Spinal cord (tissue), 10 donors: ENCODE results near the gene SPRN. TPM values are rescaled to one million over a fixed set of nuclear protein-coding genes. Genes with fewer than 3 reads are reported as not detected.
"Not testable (repeated sequence)": the region's sequence is repeated elsewhere in the genome, so short reads cannot be mapped to it uniquely, and the experiment has no call there.

Source experiments
- DNase-seq, 6 donors: peaks; one replicate each; pipeline versions ENCODE4 v3.0.0 to v3.0.0-alpha.2; 2013 to 2015; ENCODE audit warnings: low spot score in 6 of 6, low read depth in 4 of 6
- H3K27ac ChIP-seq: one replicate; pipeline ENCODE4 v1.5.1; 2013; ENCODE audit warnings: low read depth, low read length, control low read depth
- H3K27me3 ChIP-seq: one replicate; pipeline ENCODE4 v1.6.1; 2013; ENCODE audit warnings: low read length; ENCODE audit not compliant: control insufficient read depth, insufficient read depth
- H3K36me3 ChIP-seq: one replicate; pipeline ENCODE4 v1.6.1; 2013; ENCODE audit warnings: low read length; ENCODE audit not compliant: control insufficient read depth, insufficient read depth
- H3K4me1 ChIP-seq: one replicate; pipeline ENCODE4 v1.6.1; 2013; ENCODE audit warnings: low read length; ENCODE audit not compliant: control insufficient read depth, insufficient read depth
- H3K4me3 ChIP-seq: one replicate; pipeline ENCODE4 v1.5.1; 2013; ENCODE audit warnings: low read depth, low read length, control low read depth
- H3K9me3 ChIP-seq: one replicate; pipeline ENCODE4 v1.6.1; 2013; ENCODE audit warnings: low read length; ENCODE audit not compliant: control insufficient read depth, insufficient read depth
- WGBS: methylation state at CpG from one replicate; pipeline ENCODE4 v1.1.5; 2013; ENCODE audit warnings: missing lambda C conversion rate; ENCODE audit not compliant: insufficient coverage; 5-methylcytosine and 5-hydroxymethylcytosine counted together
- polyA plus RNA-seq, 2 donors: library from polyadenylated mRNA; unstranded; fragments of 120-200 nt; gene quantifications; one replicate each; pipeline ENCODE4 v1.2.1, GENCODE V29; 2013; ENCODE audit not compliant: insufficient read length in 2 of 2
- total RNA-seq, 2 donors: library from RNA; depleted of rRNA in 1 of 2; stranded (reverse); fragments of 120-200 nt in 1 of 2; fragments of >200 nt in 1 of 2; gene quantifications; one replicate each; pipeline versions ENCODE4 v1.2.3 to v1.2.4, GENCODE V29; 2013 to 2014
- donor health status: healthy.

SPRN gene
- total and polyA plus RNA-seq, 4 donors: 4.8 to 42.5 (median 22.5) TPM

DNA sequence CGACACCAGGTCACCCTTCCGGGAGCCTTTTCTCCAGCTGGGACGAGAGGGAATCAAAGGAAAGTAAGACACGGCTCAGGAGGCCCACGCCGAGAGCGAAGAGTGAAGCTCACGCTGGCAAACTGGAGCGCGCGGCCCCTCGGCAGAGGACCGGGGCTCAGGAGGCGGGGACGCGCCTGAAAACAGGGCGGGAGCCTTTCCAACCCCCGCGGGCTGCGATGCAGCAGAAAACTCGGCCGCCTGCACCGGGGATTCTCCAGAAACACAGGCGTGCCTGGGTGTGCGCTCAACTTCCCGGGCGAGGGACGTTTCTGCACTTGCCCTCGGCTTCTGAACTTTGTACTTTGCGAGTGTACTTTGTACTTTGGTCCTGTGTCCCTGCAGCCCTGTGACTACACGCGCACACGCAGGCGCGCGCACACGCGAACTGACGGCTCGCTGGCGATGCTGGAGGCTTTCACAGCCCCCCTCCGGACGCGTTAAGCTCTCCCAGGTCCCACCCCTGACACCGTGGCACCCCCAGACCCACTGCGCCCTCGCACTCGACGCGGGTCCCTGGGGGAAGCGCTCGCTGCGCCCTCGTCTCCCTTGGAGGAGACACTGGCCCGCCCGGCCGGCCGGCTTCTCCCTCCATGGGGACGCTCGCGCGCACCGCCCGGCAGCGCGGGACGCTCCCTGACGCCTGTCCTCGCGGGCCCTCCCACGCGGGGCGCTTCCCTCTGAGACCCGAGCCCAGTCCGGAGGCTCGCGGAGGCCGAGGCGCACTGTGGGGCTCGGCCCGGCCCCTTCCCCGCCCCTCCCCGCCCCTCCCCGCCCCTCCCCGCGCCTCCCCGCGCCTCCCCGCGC lies 46.0 kb downstream of the SPRN start:
- Histone ChIP-seq H3K36me3 (peaks cover 18% of the 10 kb centered on the region), H3K4me3 (peak overlapping the region; percentile 64), H3K4me1 (peaks cover 53% of the 10 kb centered on the region), H3K9me3 (no peaks in the 10 kb centered on the region), H3K27me3 (no peaks in the 10 kb centered on the region), H3K27ac (peak overlapping the region; percentile 63)
- under 1% methylated on average over 70 of the region's 90 CpGs for WGBS
- DNase-seq: peak in 4 of 6 donors; percentile 26 to 86 (median 62)

DNA sequence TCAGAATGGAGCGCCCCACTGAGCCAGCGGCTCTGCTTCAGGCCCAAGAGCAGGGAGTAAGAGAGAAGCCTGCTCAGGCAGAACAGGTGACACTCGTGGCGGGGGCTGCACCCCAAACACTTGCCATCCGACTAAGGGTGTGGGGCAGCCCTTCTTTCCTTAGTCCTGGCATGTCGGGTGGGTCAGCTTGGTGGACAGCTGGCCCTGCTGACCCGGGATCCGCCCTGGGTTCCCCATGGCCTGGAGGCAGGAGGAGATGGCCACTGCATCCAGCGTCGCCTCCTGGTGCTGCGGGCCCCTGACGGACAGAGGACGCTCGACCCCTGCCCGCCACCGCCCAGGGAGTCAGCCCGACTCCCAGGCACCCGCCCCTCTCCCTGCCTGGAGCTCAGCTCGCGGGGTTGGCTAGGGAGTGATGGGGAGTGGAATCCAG lies 46.6 kb downstream of the SPRN start:
- peaks cover 53% of the 10 kb centered on the region for H3K4me1 ChIP-seq
- no peaks in the 10 kb centered on the region for H3K9me3 ChIP-seq
- H3K4me3 ChIP-seq: peak overlapping the region; percentile 64
- 33% methylated on average over 13 of the region's 20 CpGs for WGBS
- no peaks in the 10 kb centered on the region for H3K27me3 ChIP-seq
- peak overlapping the region; percentile 63 for H3K27ac ChIP-seq
- H3K36me3 ChIP-seq: peaks cover 18% of the 10 kb centered on the region
- no peak for DNase-seq

- DNase-seq: no peak
- Histone ChIP-seq H3K36me3 (peaks cover 18% of the 10 kb centered on the region), H3K9me3 (no peaks in the 10 kb centered on the region), H3K27me3 (no peaks in the 10 kb centered on the region), H3K4me1 (peaks cover 57% of the 10 kb centered on the region), H3K4me3 (no peak overlapping the region), H3K27ac (no peak overlapping the region)
- 84% methylated on average over 29 of the region's 30 CpGs for WGBS
These were observed 47.2 kb downstream of the SPRN start for GRCh38 chr10:133377025-133377817.

- H3K9me3 ChIP-seq, DNase-seq, H3K4me3 ChIP-seq, H3K27me3 ChIP-seq, H3K27ac ChIP-seq: not testable (repeated sequence)
- peaks cover 60% of the 10 kb centered on the region for H3K4me1 ChIP-seq
- WGBS: no CpG with 5 or more reads among the region's 5 CpGs
- peaks cover 22% of the 10 kb centered on the region for H3K36me3 ChIP-seq
These were observed 48.2 kb downstream of the SPRN start for GRCh38 chr10:133376183-133376582.

DNA sequence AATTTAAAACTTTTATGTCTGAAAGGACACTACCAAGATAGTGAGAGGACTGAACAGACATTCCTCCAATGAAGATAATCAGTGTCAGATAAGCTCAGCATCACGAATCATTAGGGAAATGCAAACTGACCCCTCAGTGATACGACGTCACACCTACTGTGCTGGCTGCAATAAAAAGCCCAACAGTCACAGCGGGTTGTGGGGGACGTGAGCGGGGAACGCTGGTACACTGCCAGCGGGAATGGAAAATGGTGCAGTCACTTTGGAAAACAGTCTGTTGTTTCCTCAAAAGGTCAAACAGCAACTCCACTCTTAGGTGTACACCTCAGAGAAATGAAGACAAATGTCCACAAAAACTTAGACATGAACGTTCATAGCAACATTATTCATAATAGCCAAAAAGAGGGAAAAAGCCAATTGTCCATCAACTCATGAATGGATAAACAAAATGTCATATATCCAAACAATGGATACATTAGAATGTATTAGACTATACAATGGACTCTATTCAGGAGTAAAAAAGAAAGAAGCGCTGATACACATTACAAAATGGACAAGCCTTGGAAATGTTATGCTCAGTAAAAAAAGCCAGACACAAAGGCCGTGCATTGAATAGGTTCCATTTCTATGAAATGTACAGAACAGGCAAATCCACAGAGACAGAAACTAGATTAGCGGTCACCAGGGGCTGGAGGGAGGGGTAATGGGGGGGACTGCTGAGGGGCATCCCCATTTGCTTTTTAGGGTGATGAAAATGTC lies 48.9 kb downstream of the SPRN start:
- Histone ChIP-seq H3K27me3 (no peaks in the 10 kb centered on the region), H3K27ac (peak overlapping the region; percentile 7), H3K4me1 (peaks cover 56% of the 10 kb centered on the region), H3K9me3 (no peaks in the 10 kb centered on the region), H3K4me3 (no peak overlapping the region), H3K36me3 (peaks cover 22% of the 10 kb centered on the region)
- no peak for DNase-seq
- WGBS: 53% methylated on average over 6 of the region's 12 CpGs

DNA sequence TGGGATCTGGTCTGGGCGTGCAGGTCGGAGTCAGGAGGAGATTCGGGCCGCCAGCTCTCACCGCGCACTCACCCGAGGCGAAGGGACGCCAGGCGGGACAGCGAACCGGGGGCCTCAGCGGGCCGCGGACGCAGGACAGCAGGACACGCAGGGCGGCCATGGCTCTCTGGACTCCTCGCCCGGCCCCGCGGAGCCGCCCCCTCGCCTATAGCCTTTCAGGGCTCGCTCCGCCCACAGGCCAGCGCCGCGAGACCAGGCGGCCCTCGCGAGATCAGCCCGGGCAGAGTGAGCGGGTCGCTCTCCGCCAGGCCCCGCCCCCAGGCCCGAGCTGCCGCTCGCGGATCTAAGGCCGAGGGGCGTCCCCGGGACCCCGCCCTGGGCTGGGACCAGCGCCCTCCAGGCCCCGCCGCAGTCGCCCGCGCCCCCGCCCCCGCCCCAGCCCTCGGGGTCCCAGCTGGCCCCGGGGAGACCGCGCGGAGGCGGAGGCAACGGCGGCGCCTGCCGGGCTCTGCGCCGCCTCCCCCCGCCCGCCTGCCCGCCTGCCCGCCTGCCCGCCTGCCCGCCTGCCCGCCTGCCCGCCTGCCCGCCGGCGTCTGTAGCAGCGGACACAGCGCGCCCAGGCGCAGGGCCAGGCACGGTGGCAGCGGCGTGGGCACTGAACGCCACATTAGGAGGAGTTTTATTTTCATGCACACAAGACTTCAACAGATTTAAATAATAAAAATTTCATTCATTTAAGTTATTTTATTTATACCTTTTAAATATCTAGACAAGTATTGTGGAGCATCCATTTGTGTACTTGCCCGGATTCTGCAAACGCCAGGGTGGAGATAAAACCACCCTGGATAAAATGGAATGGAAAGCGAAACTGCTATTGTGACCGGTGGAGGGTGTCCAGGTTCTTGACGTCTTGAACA lies 51.0 kb downstream of the SPRN start, which contains the start of gene ECHS1:
TSS of gene ECHS1 (minus strand) at position 181 of the 917 bp plus-strand sequence. CDS start at position 160, 21 bp downstream.
- DNase-seq: peak; percentile 75 to 98 (median 90)
- H3K4me3 ChIP-seq: peak within 1 kb of the TSS; percentile 57
- H3K27ac ChIP-seq: peak within 1 kb of the TSS; percentile 75
- H3K4me1 ChIP-seq: peaks cover 42% of the 10 kb centered on the region
- peaks cover 36% of the 10 kb centered on the region for H3K36me3 ChIP-seq
- no peaks in the 10 kb centered on the region for H3K9me3 ChIP-seq
- under 1% methylated on average over 82 of the region's 89 CpGs for WGBS
- H3K27me3 ChIP-seq: no peaks in the 10 kb centered on the region

DNA sequence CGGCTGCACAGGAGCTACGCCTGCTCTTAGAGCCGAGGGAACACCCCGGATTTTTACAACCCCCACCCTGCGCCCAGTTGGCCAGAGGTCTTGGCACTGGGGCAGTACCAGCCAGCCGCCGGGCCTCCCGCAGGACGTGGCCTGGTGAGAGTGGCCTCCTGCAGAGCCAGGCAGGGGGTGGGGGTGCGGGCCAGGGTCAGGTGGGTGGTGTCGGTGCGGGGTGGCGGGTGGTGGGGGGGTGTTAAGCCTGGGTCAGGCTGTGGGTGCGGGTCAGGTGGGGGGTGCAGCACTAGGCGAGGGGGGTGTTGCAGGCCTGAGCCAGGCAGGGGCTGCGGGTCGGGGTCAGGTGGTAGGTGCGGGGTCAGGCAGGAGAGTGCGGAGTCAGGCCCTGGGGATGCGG lies 51.9 kb downstream of the SPRN start:
- Histone ChIP-seq H3K27ac (no peak overlapping the region), H3K27me3 (no peaks in the 10 kb centered on the region), H3K36me3 (peaks cover 41% of the 10 kb centered on the region), H3K9me3 (no peaks in the 10 kb centered on the region), H3K4me1 (peaks cover 33% of the 10 kb centered on the region), H3K4me3 (no peak overlapping the region)
- no peak for DNase-seq
- WGBS: 46% methylated on average over 11 of the region's 20 CpGs
